Measurements from ENCODE around the gene MCM3.

DNA sequence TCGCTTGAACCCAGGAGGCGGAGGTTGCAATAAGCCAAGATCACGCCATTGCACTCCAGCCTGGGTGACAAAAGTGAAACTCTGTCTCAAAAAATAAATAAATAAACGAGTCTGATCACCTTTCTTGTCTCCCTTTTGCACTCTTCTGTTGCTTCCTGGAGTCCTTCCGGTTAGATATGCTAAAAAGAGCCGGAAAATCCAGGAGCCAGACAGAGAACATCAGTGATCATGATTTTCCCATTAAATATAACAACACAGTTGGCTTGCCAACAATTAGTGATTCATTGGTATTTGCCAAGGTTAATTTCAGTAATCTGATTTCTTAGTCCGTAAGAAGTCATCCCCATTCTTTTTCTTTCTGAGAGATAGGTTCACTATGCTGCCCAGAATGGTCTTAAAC is 3.7 kb upstream of the MCM3 start:
- TF ChIP-seq, protein P1, sequence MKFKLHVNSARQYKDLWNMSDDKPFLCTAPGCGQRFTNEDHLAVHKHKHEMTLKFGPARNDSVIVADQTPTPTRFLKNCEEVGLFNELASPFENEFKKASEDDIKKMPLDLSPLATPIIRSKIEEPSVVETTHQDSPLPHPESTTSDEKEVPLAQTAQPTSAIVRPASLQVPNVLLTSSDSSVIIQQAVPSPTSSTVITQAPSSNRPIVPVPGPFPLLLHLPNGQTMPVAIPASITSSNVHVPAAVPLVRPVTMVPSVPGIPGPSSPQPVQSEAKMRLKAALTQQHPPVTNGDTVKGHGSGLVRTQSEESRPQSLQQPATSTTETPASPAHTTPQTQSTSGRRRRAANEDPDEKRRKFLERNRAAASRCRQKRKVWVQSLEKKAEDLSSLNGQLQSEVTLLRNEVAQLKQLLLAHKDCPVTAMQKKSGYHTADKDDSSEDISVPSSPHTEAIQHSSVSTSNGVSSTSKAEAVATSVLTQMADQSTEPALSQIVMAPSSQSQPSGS (tag by site-specific recombination; IDR thresholded peaks at IDR 0.05; ENCODE audit: low read depth): no peak
- TF ChIP-seq, protein P2, sequence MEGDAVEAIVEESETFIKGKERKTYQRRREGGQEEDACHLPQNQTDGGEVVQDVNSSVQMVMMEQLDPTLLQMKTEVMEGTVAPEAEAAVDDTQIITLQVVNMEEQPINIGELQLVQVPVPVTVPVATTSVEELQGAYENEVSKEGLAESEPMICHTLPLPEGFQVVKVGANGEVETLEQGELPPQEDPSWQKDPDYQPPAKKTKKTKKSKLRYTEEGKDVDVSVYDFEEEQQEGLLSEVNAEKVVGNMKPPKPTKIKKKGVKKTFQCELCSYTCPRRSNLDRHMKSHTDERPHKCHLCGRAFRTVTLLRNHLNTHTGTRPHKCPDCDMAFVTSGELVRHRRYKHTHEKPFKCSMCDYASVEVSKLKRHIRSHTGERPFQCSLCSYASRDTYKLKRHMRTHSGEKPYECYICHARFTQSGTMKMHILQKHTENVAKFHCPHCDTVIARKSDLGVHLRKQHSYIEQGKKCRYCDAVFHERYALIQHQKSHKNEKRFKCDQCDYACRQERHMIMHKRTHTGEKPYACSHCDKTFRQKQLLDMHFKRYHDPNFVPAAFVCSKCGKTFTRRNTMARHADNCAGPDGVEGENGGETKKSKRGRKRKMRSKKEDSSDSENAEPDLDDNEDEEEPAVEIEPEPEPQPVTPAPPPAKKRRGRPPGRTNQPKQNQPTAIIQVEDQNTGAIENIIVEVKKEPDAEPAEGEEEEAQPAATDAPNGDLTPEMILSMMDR (tag by site-specific recombination; IDR thresholded peaks at IDR 0.05): no peak
- no peak for TF ChIP-seq ZNF274 (IDR thresholded peaks at IDR 0.05; ENCODE audit: low read length)
- no peak for TF ChIP-seq ZNF274 (tag by site-specific recombination; IDR thresholded peaks at IDR 0.05; ENCODE audit: borderline replicate concordance)
- TF ChIP-seq, protein P3, sequence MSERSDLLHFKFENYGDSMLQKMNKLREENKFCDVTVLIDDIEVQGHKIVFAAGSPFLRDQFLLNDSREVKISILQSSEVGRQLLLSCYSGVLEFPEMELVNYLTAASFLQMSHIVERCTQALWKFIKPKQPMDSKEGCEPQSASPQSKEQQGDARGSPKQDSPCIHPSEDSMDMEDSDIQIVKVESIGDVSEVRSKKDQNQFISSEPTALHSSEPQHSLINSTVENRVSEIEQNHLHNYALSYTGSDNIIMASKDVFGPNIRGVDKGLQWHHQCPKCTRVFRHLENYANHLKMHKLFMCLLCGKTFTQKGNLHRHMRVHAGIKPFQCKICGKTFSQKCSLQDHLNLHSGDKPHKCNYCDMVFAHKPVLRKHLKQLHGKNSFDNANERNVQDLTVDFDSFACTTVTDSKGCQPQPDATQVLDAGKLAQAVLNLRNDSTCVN (tag by site-specific recombination; optimal IDR thresholded peaks at IDR 0.05): no peak
- TF ChIP-seq ZNF416 (tag by site-specific recombination; IDR thresholded peaks at IDR 0.05): no peak
- no peak for TF ChIP-seq ZNF121 (tag by site-specific recombination; IDR thresholded peaks at IDR 0.05)
- no peak for TF ChIP-seq ZNF501 (tag by site-specific recombination; IDR thresholded peaks at IDR 0.05)
- no peak for TF ChIP-seq SP7 (tag by site-specific recombination; IDR thresholded peaks at IDR 0.05)
- TF ChIP-seq HOXA7 (CRISPR knock-in tag; IDR thresholded peaks at IDR 0.05; ENCODE audit: borderline replicate concordance): no peak
- no peak for TF ChIP-seq ZEB2 (tag by site-specific recombination; IDR thresholded peaks at IDR 0.05)
- TF ChIP-seq ZNF561 (tag by site-specific recombination; IDR thresholded peaks at IDR 0.05; ENCODE audit: borderline replicate concordance): no peak
- TF ChIP-seq, protein P4, sequence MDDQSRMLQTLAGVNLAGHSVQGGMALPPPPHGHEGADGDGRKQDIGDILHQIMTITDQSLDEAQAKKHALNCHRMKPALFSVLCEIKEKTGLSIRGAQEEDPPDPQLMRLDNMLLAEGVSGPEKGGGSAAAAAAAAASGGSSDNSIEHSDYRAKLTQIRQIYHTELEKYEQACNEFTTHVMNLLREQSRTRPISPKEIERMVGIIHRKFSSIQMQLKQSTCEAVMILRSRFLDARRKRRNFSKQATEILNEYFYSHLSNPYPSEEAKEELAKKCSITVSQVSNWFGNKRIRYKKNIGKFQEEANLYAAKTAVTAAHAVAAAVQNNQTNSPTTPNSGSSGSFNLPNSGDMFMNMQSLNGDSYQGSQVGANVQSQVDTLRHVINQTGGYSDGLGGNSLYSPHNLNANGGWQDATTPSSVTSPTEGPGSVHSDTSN (CRISPR knock-in tag; IDR thresholded peaks at IDR 0.05): no peak
- TF ChIP-seq ZNF133 (tag by site-specific recombination; IDR thresholded peaks at IDR 0.05): no peak
